ENCODE measurements around the gene VPS29.
A peak's percentile ranks its signal among the peaks of the same experiment; 100 is the strongest.

The VPS29 gene

GRCh38 chr12:110501752-110502738, at the start of gene VPS29, which contains the start of gene RAD9B:
VPS29 (minus strand) TSS chr12:110502111; CDS start chr12:110502051, 60 bp downstream.
RAD9B (plus strand) TSS chr12:110502331; CDS start chr12:110502338, 7 bp downstream.
- DNase-seq, result peak; percentile 93 to 99

- DNase-seq, result no peak
Measured at GRCh38 chr12:110550981-110551380, 49.1 kb upstream of the VPS29 start.

- DNase-seq, result no peak
Measured at GRCh38 chr12:110549716-110550115, 47.8 kb upstream of the VPS29 start.

- no peak for DNase-seq
Measured at GRCh38 chr12:110548678-110549077, 46.8 kb upstream of the VPS29 start.

- no peak for DNase-seq
Measured at GRCh38 chr12:110547090-110547489, 45.2 kb upstream of the VPS29 start.

GRCh38 chr12:110546339-110546738, 44.4 kb upstream of the VPS29 start:
- DNase-seq, result peak in 1 of 2 donors; percentile 3

- DNase-seq, result no peak
Measured at GRCh38 chr12:110545812-110546211, 43.9 kb upstream of the VPS29 start.

- DNase-seq, result peak in 1 of 2 donors; percentile 83
Measured at GRCh38 chr12:110545259-110545658, 43.3 kb upstream of the VPS29 start.

GRCh38 chr12:110543965-110544364, 42.1 kb upstream of the VPS29 start:
- DNase-seq, result no peak

GRCh38 chr12:110543252-110543959, 41.5 kb upstream of the VPS29 start:
- no peak for DNase-seq

GRCh38 chr12:110540048-110540447, 38.1 kb upstream of the VPS29 start:
- no peak for DNase-seq

GRCh38 chr12:110538869-110539622, 37.1 kb upstream of the VPS29 start:
- DNase-seq, result no peak

GRCh38 chr12:110537605-110538409, 35.9 kb upstream of the VPS29 start:
- no peak for DNase-seq

- no peak for DNase-seq
Measured at GRCh38 chr12:110536834-110537604, 35.1 kb upstream of the VPS29 start.

GRCh38 chr12:110534811-110535210, 32.9 kb upstream of the VPS29 start:
- no peak for DNase-seq

GRCh38 chr12:110533607-110534006, 31.7 kb upstream of the VPS29 start:
- no peak for DNase-seq

- DNase-seq, result no peak
Measured at GRCh38 chr12:110532644-110533043, 30.7 kb upstream of the VPS29 start.

- DNase-seq, result no peak
Measured at GRCh38 chr12:110531741-110532333, 29.9 kb upstream of the VPS29 start.

- no peak for DNase-seq
Measured at GRCh38 chr12:110530511-110530910, 28.6 kb upstream of the VPS29 start.

- DNase-seq, result no peak
Measured at GRCh38 chr12:110528277-110528839, 26.4 kb upstream of the VPS29 start.
